Measurements from ENCODE around the gene HOXB7. TPM values are rescaled to one million over a fixed set of nuclear protein-coding genes. Genes with fewer than 3 reads are reported as not detected.

HOXB7 gene
- total and polyA plus RNA-seq, 7 donors: 1.1 to 67.3 (median 6.6) TPM

GRCh38 chr17:48641541-48642058 lies 30.8 kb upstream of the HOXB7 start:
- Histone ChIP-seq H3K27me3 (peaks cover 49 to 100% (median 86%) of the 10 kb centered on the region in 3 donors), H3K9me3 (no peaks in the 10 kb centered on the region), H3K36me3 (no peaks in the 10 kb centered on the region), H3K4me1 (peaks cover 0 to 11% (median 6%) of the 10 kb centered on the region in 4 donors), H3K4me3 (no peak overlapping the region), H3K27ac (no peak overlapping the region)
- peak; percentile 60 for DNase-seq
- WGBS, 2 donors: 14 to 39% methylated on average over 29 of the region's 29 CpGs
- TF ChIP-seq, protein P1, sequence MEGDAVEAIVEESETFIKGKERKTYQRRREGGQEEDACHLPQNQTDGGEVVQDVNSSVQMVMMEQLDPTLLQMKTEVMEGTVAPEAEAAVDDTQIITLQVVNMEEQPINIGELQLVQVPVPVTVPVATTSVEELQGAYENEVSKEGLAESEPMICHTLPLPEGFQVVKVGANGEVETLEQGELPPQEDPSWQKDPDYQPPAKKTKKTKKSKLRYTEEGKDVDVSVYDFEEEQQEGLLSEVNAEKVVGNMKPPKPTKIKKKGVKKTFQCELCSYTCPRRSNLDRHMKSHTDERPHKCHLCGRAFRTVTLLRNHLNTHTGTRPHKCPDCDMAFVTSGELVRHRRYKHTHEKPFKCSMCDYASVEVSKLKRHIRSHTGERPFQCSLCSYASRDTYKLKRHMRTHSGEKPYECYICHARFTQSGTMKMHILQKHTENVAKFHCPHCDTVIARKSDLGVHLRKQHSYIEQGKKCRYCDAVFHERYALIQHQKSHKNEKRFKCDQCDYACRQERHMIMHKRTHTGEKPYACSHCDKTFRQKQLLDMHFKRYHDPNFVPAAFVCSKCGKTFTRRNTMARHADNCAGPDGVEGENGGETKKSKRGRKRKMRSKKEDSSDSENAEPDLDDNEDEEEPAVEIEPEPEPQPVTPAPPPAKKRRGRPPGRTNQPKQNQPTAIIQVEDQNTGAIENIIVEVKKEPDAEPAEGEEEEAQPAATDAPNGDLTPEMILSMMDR (IDR thresholded peaks at IDR 0.05): no peak
- TF ChIP-seq EP300 (IDR thresholded peaks at IDR 0.05) (no peak), POLR2A (IDR thresholded peaks at IDR 0.05) (no peak), POLR2AphosphoS5 (IDR thresholded peaks at IDR 0.05) (no peak)
- intact Hi-C loops (cut with DNase I): no loop called here

- Histone ChIP-seq H3K4me3 (no peak overlapping the region), H3K27me3 (peaks cover 49 to 100% (median 86%) of the 10 kb centered on the region in 3 donors), H3K4me1 (peaks cover 0 to 9% (median 3%) of the 10 kb centered on the region in 4 donors), H3K36me3 (no peaks in the 10 kb centered on the region), H3K27ac (no peak overlapping the region), H3K9me3 (no peaks in the 10 kb centered on the region)
- TF ChIP-seq POLR2A (IDR thresholded peaks at IDR 0.05): no peak
- TF ChIP-seq POLR2AphosphoS5 (IDR thresholded peaks at IDR 0.05): no peak
- TF ChIP-seq EP300 (IDR thresholded peaks at IDR 0.05): no peak
- TF ChIP-seq, protein P1 (IDR thresholded peaks at IDR 0.05): no peak
- WGBS, 2 donors: 49 to 70% methylated on average over 1 of the region's 1 CpG
- intact Hi-C loops (cut with DNase I): no loop called here
- no peak for DNase-seq
These were observed 30.0 kb upstream of the HOXB7 start for GRCh38 chr17:48640858-48641180.

GRCh38 chr17:48639982-48640857 lies 29.4 kb upstream of the HOXB7 start:
- Histone ChIP-seq H3K27me3 (peaks cover 50 to 100% (median 86%) of the 10 kb centered on the region in 3 donors), H3K27ac (no peak overlapping the region), H3K4me3 (no peak overlapping the region), H3K4me1 (peaks cover 0 to 9% (median 3%) of the 10 kb centered on the region in 4 donors), H3K36me3 (no peaks in the 10 kb centered on the region), H3K9me3 (no peaks in the 10 kb centered on the region)
- intact Hi-C loops (cut with DNase I): no loop called here
- WGBS, 2 donors: 43 to 66% methylated on average over 6 of the region's 6 CpGs
- peak; percentile 30 for DNase-seq
- TF ChIP-seq POLR2A (IDR thresholded peaks at IDR 0.05) (no peak), EP300 (IDR thresholded peaks at IDR 0.05) (no peak), POLR2AphosphoS5 (IDR thresholded peaks at IDR 0.05) (no peak)
- TF ChIP-seq, protein P1 (IDR thresholded peaks at IDR 0.05): no peak

GRCh38 chr17:48639136-48639535 lies 28.3 kb upstream of the HOXB7 start:
- H3K4me1 ChIP-seq: peaks cover 0 to 10% (median 3%) of the 10 kb centered on the region in 4 donors
- TF ChIP-seq POLR2AphosphoS5 (IDR thresholded peaks at IDR 0.05) (no peak), POLR2A (IDR thresholded peaks at IDR 0.05) (peak in 1 of 2 donors; percentile 54), EP300 (IDR thresholded peaks at IDR 0.05) (no peak)
- TF ChIP-seq, protein P1 (IDR thresholded peaks at IDR 0.05): no peak
- no peak overlapping the region for H3K27ac ChIP-seq
- intact Hi-C loops (cut with DNase I): no loop called here
- H3K4me3 ChIP-seq: no peak overlapping the region
- peaks cover 48 to 100% (median 86%) of the 10 kb centered on the region in 3 donors for H3K27me3 ChIP-seq
- no peaks in the 10 kb centered on the region for H3K36me3 ChIP-seq
- WGBS, 2 donors: 13 to 52% methylated on average over 5 of the region's 5 CpGs
- DNase-seq: peak; percentile 39
- H3K9me3 ChIP-seq: no peaks in the 10 kb centered on the region

Data from sigmoid colon (tissue), 7 donors.